Osteocyte (in vitro differentiated cells): Measurements from ENCODE around the gene APP. TPM values are rescaled to one million over a fixed set of nuclear protein-coding genes. Genes with fewer than 3 reads are reported as not detected.

Experiments used
- DNase-seq: peaks from one replicate; pipeline ENCODE4 v3.0.0; 2021; ENCODE audit warnings: mixed read lengths; ENCODE audit not compliant: unreplicated experiment; ENCODE audit errors: extremely low spot score
- H3K27ac Mint-ChIP-seq: one replicate; pipeline ENCODE4 v1.8.0; 2021; ENCODE audit warnings: mild to moderate bottlenecking, mixed read lengths; ENCODE audit not compliant: unreplicated experiment
- H3K27me3 Mint-ChIP-seq: one replicate; pipeline ENCODE4 v1.8.0; 2021; ENCODE audit warnings: mixed read lengths; ENCODE audit not compliant: unreplicated experiment
- H3K36me3 Mint-ChIP-seq: one replicate; pipeline ENCODE4 v1.8.0; 2021; ENCODE audit warnings: mixed read lengths; ENCODE audit not compliant: unreplicated experiment
- H3K4me1 Mint-ChIP-seq: one replicate; pipeline ENCODE4 v1.8.0; 2021; ENCODE audit warnings: mixed read lengths; ENCODE audit not compliant: unreplicated experiment
- H3K4me3 Mint-ChIP-seq: one replicate; pipeline ENCODE4 v1.8.0; 2021; ENCODE audit warnings: mild to moderate bottlenecking, moderate library complexity, mixed read lengths; ENCODE audit not compliant: unreplicated experiment
- H3K9me3 Mint-ChIP-seq: one replicate; pipeline ENCODE4 v1.8.0; 2021; ENCODE audit warnings: mixed read lengths; ENCODE audit not compliant: unreplicated experiment
- CTCF ChIP-seq: fragments of 200-600 bp; sonication (generic); IDR thresholded peaks from 2 replicates; pipeline ENCODE4 v1.5.0; 2021; ENCODE audit warnings: antibody characterized with exemption, mild to moderate bottlenecking, moderate library complexity
- total RNA-seq: library from RNA; stranded (reverse); gene quantifications from 2 replicates; pipeline ENCODE4 v1.2.1, GENCODE V29; 2021

Gene APP
- total RNA-seq, 1 donor from 2014 or later = 698 TPM

- Mint-ChIP-seq H3K27me3 (no peaks in the 10 kb centered on the region), H3K4me1 (no peaks in the 10 kb centered on the region), H3K9me3 (peaks cover 12% of the 10 kb centered on the region), H3K36me3 (peaks cover 78% of the 10 kb centered on the region), H3K27ac (no peak overlapping the region), H3K4me3 (no peak overlapping the region)
- DNase-seq = no peak
- TF ChIP-seq CTCF = no peak
Measured at GRCh38 chr21:25977068-25977611, 193.4 kb downstream of the APP start.

GRCh38 chr21:25974964-25975363 is 195.6 kb downstream of the APP start:
- Mint-ChIP-seq H3K36me3 (peaks cover 78% of the 10 kb centered on the region), H3K27me3 (no peaks in the 10 kb centered on the region), H3K9me3 (peaks cover 18% of the 10 kb centered on the region), H3K4me1 (no peaks in the 10 kb centered on the region), H3K4me3 (no peak overlapping the region), H3K27ac (no peak overlapping the region)
- DNase-seq = no peak
- TF ChIP-seq CTCF = no peak

GRCh38 chr21:25970254-25970930 is 200.2 kb downstream of the APP start:
- no peak for TF ChIP-seq CTCF
- Mint-ChIP-seq H3K27me3 (no peaks in the 10 kb centered on the region), H3K4me1 (peaks cover 3% of the 10 kb centered on the region), H3K36me3 (peaks cover 56% of the 10 kb centered on the region), H3K4me3 (no peak overlapping the region), H3K27ac (no peak overlapping the region), H3K9me3 (peaks cover 18% of the 10 kb centered on the region)
- no peak for DNase-seq

- H3K9me3 Mint-ChIP-seq = peaks cover 15% of the 10 kb centered on the region
- peaks cover 54% of the 10 kb centered on the region for H3K36me3 Mint-ChIP-seq
- no peak for TF ChIP-seq CTCF
- H3K27me3 Mint-ChIP-seq = no peaks in the 10 kb centered on the region
- H3K4me1 Mint-ChIP-seq = peaks cover 15% of the 10 kb centered on the region
- no peak overlapping the region for H3K27ac Mint-ChIP-seq
- H3K4me3 Mint-ChIP-seq = no peak overlapping the region
- DNase-seq = no peak
Measured at GRCh38 chr21:25967901-25968438, 202.6 kb downstream of the APP start.

GRCh38 chr21:25967181-25967900 is 203.2 kb downstream of the APP start:
- Mint-ChIP-seq H3K4me1 (peaks cover 15% of the 10 kb centered on the region), H3K9me3 (peaks cover 8% of the 10 kb centered on the region), H3K4me3 (no peak overlapping the region), H3K36me3 (peaks cover 48% of the 10 kb centered on the region), H3K27ac (no peak overlapping the region), H3K27me3 (no peaks in the 10 kb centered on the region)
- TF ChIP-seq CTCF = no peak
- DNase-seq = no peak
